ENCODE data around the gene RCBTB1. TPM values are rescaled to one million over a fixed set of nuclear protein-coding genes. Genes with fewer than 3 reads are reported as not detected.

Gene RCBTB1
- total and polyA plus RNA-seq, 2 donors (not counting 3 experiments of a cell fraction or from before 2014, with no cell fraction given) = 12.1 to 23.8 TPM

GRCh38 chr13:49632156-49632555 is 46.8 kb upstream of the RCBTB1 start:
- Histone ChIP-seq H3K9ac (replicated peaks; ENCODE audit: extremely low read depth, insufficient read depth, low read length) (no peak overlapping the region), H3K4me1 (ENCODE audit: control insufficient read depth, extremely low read depth, insufficient read depth, low read length) (peaks cover 37% of the 10 kb centered on the region), H3K79me2 (ENCODE audit: control insufficient read depth, insufficient read depth, low read length) (no peaks in the 10 kb centered on the region), H3K4me2 (ENCODE audit: insufficient read depth, low read length) (no peak overlapping the region), H3K27ac (ENCODE audit: insufficient read depth, low read depth, low read length) (no peak overlapping the region), H3K27me3 (ENCODE audit: control insufficient read depth in 2 of 2, insufficient read depth in 2 of 2, low read length in 2 of 2) (no peaks in the 10 kb centered on the region), H4K20me1 (replicated peaks; ENCODE audit: control insufficient read depth, extremely low read depth, insufficient read depth, low read length) (no peaks in the 10 kb centered on the region), H3K4me3 (replicated peaks in 1 of 3; ENCODE audit: insufficient read depth in 1 of 3, low read depth in 1 of 3, low read length in 3 of 3) (no peak overlapping the region), H3K9me1 (replicated peaks; ENCODE audit: control insufficient read depth, extremely low read depth, insufficient read depth, low read length) (no peaks in the 10 kb centered on the region), H3K9me3 (replicated peaks; ENCODE audit: control insufficient read depth, insufficient read depth, low read length) (no peaks in the 10 kb centered on the region), H3K36me3 (ENCODE audit: control insufficient read depth in 2 of 2, extremely low read depth in 1 of 2, insufficient read depth in 2 of 2, low read length in 2 of 2) (no peaks in the 10 kb centered on the region), H2AFZ (ENCODE audit: low read depth, low read length) (no peak overlapping the region)
- POLR2A ChIA-PET = no interaction called here
- DNase-seq (ENCODE audit: low read depth, low spot score) (no peak), FAIRE-seq (no peak)
- no TSS peak for BruUV-seq (replicated peaks)
- CTCF ChIA-PET = no interaction called here
- dilution Hi-C loops (cut with MboI; ENCODE audit: extremely low pct_ligation_motif_present, low sequenced_read_pairs) = no loop called here
- intact Hi-C loops (cut with micrococcal nuclease) = no loop called here
- TF ChIP-seq JUN (IDR thresholded peaks at IDR 0.05; ENCODE audit: borderline replicate concordance, insufficient read depth, insufficient read length, low read depth) (no peak), CTCF (IDR thresholded peaks at IDR 0.05; ENCODE audit: extremely low read depth in 1 of 2, insufficient read depth in 1 of 2, low read depth in 1 of 2, low read length in 2 of 2) (no peak), GATA2 (IDR thresholded peaks at IDR 0.05; ENCODE audit: insufficient read depth, insufficient read length, low read depth, low read length) (no peak), FOS (IDR thresholded peaks at IDR 0.05; ENCODE audit: borderline replicate concordance, insufficient read depth, low read length) (no peak), MYC (IDR thresholded peaks at IDR 0.05; ENCODE audit: low read depth, low read length) (no peak), POLR2A (IDR thresholded peaks at IDR 0.05; ENCODE audit: low read depth, low read length) (no peak), POLR2AphosphoS5 (IDR thresholded peaks at IDR 0.05; ENCODE audit: insufficient read depth, low read depth, low read length) (no peak)
